HUES6 (cell line): Measurements from ENCODE around the gene APP.

Experiments used
- H3K27ac ChIP-seq: 2 replicates; pipeline ENCODE4 v1.7.0; 2013; ENCODE audit warnings: low read depth, mild to moderate bottlenecking, low read length, inconsistent platforms
- H3K27me3 ChIP-seq: 2 replicates; pipeline ENCODE4 v1.6.1; 2013; ENCODE audit warnings: low read length; ENCODE audit not compliant: control insufficient read depth, insufficient read depth
- H3K36me3 ChIP-seq: 2 replicates; pipeline ENCODE4 v1.6.1; 2013; ENCODE audit warnings: low read length; ENCODE audit not compliant: control insufficient read depth, insufficient read depth
- H3K4me1 ChIP-seq: 2 replicates; pipeline ENCODE4 v1.6.1; 2013; ENCODE audit warnings: low read length; ENCODE audit not compliant: control insufficient read depth, insufficient read depth
- H3K4me3 ChIP-seq: 2 replicates; pipeline ENCODE4 v1.5.1; 2013; ENCODE audit warnings: low read depth, low read length
- H3K9ac ChIP-seq: one replicate; pipeline ENCODE4 v1.6.1; 2013; ENCODE audit warnings: mild to moderate bottlenecking, low read length
- H3K9me3 ChIP-seq: 2 replicates; pipeline ENCODE4 v1.6.1; 2013; ENCODE audit warnings: low read depth, low read length; ENCODE audit not compliant: control insufficient read depth, insufficient read depth

The APP gene

DNA sequence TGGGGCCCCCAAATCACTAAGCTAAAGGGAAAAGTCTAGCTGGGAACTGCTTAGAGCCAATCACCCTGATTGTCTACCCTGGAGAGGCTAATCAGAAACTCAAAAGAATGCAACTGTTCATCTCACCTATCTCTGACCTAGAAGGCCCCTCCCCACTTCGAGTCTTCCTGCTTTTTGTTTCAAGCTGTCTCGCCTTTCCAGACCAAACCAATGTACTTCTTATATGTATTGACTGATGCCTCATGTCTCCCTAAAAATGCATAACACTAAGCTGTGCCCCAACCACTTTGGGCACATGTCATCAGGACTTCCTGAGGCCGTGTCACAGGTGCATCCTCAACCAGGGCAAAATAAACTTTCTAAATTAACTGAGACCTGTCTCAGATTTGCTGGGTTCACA is 209.5 kb downstream of the APP start:
- H3K27ac ChIP-seq = peak overlapping the region; percentile 49; the same call in 1 of the 2 replicates
- peak overlapping the region; percentile 23 for H3K9ac ChIP-seq
- H3K9me3 ChIP-seq = no peaks in the 10 kb centered on the region
- H3K36me3 ChIP-seq = peaks cover 55% of the 10 kb centered on the region
- H3K4me3 ChIP-seq = 0 out of 2 replicates have a peak overlapping the region, but pooled peaks have one; percentile 3
- H3K4me1 ChIP-seq = peaks cover 36% of the 10 kb centered on the region
- H3K27me3 ChIP-seq = no peaks in the 10 kb centered on the region

DNA sequence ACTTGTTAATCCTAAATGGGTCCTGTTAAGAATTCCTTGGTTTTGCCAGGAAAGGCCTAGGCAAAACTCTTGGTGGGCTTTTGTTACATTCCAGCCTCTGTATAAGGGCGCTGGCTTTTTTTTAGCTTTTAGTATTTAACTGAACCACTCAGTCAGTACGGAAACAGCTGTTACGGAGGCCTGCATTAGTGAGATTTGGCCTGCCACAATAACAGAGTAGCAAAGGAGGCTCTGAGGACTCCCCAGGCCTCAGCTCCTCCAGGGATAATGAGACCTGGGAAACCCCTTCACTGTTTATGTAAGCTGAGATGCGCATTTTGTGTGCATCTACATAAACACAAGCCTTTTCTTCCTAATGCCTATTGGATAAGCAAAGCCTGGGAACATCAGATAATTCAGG is 210.2 kb downstream of the APP start:
- Histone ChIP-seq H3K9ac (no peak overlapping the region), H3K4me1 (peaks cover 36% of the 10 kb centered on the region)

DNA sequence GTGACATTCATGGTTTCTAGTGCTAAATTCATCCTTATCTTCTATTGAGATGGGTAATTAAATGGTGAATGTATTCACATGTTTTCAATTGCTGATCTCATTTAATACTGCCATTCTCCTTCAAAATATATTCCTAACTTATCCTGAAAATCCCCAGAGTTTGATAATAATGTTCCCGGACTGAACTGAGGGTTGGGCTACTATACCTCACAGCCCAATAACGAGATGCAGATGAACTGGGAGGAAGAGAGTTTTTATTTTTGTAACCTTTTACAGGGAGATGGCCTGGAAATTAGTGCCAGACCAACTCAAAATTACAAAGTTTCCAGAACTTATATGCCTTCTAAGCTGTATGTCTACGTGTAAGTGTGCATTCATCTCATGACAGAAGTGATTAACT is 210.8 kb downstream of the APP start:
- H3K27ac ChIP-seq = peak overlapping the region; percentile 49
- peaks cover 36% of the 10 kb centered on the region for H3K4me1 ChIP-seq

More for the DNA sequence above, 210.2 kb downstream of the APP start:
- Histone ChIP-seq H3K27me3 (no peaks in the 10 kb centered on the region), H3K9me3 (no peaks in the 10 kb centered on the region), H3K4me3 (no peak overlapping the region), H3K36me3 (peaks cover 57% of the 10 kb centered on the region), H3K27ac (peak overlapping the region; percentile 49)

DNA sequence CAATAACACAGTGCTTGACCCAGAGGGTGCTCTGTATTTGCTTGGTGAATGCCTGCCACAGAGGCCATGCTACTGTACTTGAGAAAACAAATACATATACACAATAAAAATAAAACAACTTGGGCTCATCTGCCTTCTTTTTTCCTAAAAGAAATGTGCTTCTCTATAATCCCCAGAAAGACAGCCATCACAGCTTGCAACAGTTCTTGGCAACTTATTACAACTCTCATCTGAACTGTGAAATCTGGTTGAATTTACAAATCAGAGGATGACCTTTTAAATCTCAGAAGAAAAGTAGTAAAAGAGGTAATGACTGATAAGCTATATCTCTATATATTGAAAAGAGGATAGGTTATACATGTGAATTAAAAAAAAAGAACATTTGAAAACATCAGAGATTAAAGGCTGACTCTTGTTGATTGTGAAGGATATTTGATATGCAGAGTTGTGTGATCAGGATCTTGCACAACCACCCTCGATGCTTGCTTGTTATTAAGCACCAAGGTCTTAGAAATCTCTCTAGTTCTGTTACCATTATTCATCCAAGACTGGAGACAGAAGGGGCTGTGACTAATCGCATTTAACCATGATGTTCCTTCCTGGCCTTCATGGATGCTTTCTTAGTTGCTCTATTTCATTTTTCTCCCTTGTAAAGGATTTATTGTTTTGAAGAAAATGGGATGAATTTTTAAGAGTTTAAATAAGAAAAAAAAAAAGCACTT is 213.4 kb downstream of the APP start:
- H3K27me3 ChIP-seq = no peaks in the 10 kb centered on the region
- peaks cover 73% of the 10 kb centered on the region for H3K36me3 ChIP-seq
- H3K9ac ChIP-seq = no peak overlapping the region
- H3K27ac ChIP-seq = peak overlapping the region; percentile 23; the same call in 1 of the 2 replicates
- H3K9me3 ChIP-seq = no peaks in the 10 kb centered on the region
- H3K4me1 ChIP-seq = peaks cover 28% of the 10 kb centered on the region
- no peak overlapping the region for H3K4me3 ChIP-seq

More for the DNA sequence above, 210.8 kb downstream of the APP start:
- no peak overlapping the region for H3K4me3 ChIP-seq
- H3K9ac ChIP-seq = no peak overlapping the region
- H3K9me3 ChIP-seq = no peaks in the 10 kb centered on the region
- no peaks in the 10 kb centered on the region for H3K27me3 ChIP-seq
- H3K36me3 ChIP-seq = peaks cover 57% of the 10 kb centered on the region

DNA sequence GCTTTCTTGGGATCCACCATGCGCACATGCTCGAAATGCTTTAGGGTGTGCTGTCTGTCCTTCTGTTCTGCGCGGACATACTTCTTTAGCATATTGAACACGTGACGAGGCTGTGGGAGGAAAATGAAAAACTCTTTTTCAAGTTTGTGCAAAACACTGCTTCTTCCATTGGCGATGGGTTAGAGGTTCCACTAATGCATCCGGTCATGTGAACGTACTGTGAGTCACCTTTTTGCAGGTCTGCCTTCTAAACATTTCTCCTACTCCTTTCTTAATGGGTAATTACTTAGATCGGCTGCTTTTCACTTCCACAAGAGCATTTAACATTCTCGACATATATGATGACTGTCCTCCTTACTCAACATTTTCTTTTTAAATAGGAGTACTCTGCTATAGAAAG is 214.9 kb downstream of the APP start:
- Histone ChIP-seq H3K36me3 (peaks cover 86% of the 10 kb centered on the region), H3K9me3 (no peaks in the 10 kb centered on the region), H3K27me3 (no peaks in the 10 kb centered on the region), H3K4me3 (no peak overlapping the region), H3K4me1 (peaks cover 14% of the 10 kb centered on the region), H3K9ac (no peak overlapping the region), H3K27ac (no peak overlapping the region)

DNA sequence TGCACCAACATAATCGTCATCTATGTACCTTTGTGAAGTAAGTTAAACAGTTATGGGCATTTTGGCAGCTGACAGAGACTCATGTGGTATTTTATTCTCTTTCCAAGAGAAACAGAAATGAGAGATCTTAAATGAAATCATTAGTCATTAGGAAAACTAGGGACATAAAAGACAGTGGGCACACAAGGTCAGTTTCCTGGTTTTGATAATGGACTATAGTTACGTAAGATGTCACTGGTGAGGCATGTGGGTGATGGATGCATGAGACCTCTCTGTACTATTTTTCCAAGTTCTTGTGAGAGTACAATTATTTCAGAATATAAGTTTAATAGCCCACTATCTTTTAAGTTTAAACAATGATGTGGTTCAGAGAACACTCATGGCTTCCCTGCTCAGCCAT is 216.9 kb downstream of the APP start:
- Histone ChIP-seq H3K9me3 (no peaks in the 10 kb centered on the region), H3K27ac (no peak overlapping the region), H3K4me1 (no peaks in the 10 kb centered on the region), H3K27me3 (no peaks in the 10 kb centered on the region), H3K36me3 (peaks cover 84% of the 10 kb centered on the region), H3K4me3 (no peak overlapping the region), H3K9ac (no peak overlapping the region)

DNA sequence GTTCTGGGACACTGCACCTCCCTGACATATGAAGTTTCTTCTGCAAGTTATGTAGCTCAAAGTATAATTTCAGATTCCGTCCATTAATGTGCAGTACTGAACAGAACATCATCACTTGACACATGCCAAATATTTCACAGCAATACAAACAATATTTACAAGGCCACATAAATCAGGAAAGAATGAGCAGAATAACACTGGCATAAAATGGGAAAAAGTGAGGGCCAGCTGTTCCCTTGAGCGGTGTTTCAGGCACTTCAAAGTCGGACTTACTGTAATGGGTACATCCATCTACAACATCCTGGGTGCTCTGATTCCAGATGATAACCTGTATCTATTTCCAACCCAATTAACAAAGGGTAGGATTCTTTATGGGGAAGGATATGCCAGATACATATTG is 217.4 kb downstream of the APP start:
- H3K4me3 ChIP-seq = no peak overlapping the region
- no peaks in the 10 kb centered on the region for H3K27me3 ChIP-seq
- H3K9me3 ChIP-seq = no peaks in the 10 kb centered on the region
- no peak overlapping the region for H3K27ac ChIP-seq
- peaks cover 82% of the 10 kb centered on the region for H3K36me3 ChIP-seq
- H3K9ac ChIP-seq = no peak overlapping the region
- no peaks in the 10 kb centered on the region for H3K4me1 ChIP-seq

DNA sequence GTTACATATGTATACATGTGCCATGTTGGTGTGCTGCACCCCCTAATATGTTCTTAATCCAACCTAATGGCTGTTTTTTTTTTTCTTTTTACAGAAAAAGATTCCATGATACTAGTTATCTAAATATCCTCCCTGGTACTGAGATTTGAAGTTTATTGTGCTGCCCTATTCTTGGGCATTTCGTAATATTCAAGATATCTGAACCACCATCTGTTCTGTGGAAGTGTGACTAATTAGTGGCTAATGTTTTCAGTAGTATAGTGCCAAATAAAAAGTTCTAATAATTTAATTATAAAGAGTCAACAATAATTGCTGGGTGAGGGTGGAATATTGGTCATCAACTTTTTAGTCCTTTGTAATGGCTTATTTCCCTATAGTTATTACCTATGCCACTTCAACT is 218.3 kb downstream of the APP start:
- Histone ChIP-seq H3K27ac (no peak overlapping the region), H3K9me3 (no peaks in the 10 kb centered on the region), H3K36me3 (peaks cover 77% of the 10 kb centered on the region), H3K4me3 (no peak overlapping the region), H3K9ac (no peak overlapping the region), H3K4me1 (no peaks in the 10 kb centered on the region), H3K27me3 (no peaks in the 10 kb centered on the region)

DNA sequence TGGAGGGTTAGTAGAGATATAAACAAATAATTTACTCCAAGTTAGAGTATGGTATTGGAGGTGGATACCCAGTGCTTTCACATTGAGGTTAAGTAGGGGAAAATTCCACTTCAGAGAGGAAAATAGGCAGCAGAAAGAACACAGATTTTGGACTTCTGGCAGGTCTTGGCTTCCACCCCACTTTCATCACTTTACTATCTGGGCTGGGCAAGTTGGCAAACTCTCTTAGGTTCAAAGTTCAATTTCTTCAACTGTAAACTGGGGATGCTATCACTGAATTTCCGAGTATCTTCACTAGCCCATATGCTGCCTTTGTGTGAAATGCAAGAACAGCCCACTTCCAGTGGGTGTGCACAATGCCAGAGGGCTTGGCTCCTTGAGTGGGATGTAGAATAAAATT is 220.9 kb downstream of the APP start:
- H3K4me1 ChIP-seq = no peaks in the 10 kb centered on the region
- peaks cover 64% of the 10 kb centered on the region for H3K36me3 ChIP-seq
- H3K27ac ChIP-seq = no peak overlapping the region
- H3K27me3 ChIP-seq = no peaks in the 10 kb centered on the region
- no peak overlapping the region for H3K4me3 ChIP-seq
- no peaks in the 10 kb centered on the region; the same call in 1 of the 2 replicates for H3K9me3 ChIP-seq
- H3K9ac ChIP-seq = no peak overlapping the region

DNA sequence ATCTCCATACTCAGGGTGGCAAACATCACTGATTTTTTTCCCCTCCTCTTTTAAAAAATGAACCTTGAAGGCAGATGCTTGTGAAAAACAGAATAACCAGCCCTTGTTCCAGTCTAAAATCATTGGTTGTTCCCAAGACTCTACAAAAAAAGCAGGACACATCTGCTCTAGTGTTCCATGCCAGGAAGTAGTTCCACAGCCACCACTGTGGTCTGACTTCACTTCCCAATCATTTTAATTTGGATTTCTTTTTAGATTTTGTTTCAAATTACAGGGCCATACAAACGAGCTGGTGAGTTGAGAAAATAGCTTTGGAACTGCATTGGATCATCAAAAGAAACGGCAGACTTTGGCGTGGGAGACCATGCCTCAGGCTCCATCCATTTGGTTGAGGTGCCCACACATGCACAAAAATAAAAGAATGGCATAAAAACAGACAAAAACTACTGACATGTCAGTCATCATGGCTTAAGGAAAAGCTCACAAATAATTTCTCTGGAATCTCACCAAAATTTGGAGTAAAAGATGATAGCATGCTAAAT is 225.8 kb downstream of the APP start:
- Histone ChIP-seq H3K9me3 (no peaks in the 10 kb centered on the region; the same call in 1 of the 2 replicates), H3K4me1 (peaks cover 4% of the 10 kb centered on the region; the same call in 1 of the 2 replicates), H3K9ac (no peak overlapping the region), H3K27ac (no peak overlapping the region), H3K36me3 (peaks cover 31% of the 10 kb centered on the region), H3K4me3 (no peak overlapping the region), H3K27me3 (no peaks in the 10 kb centered on the region)

DNA sequence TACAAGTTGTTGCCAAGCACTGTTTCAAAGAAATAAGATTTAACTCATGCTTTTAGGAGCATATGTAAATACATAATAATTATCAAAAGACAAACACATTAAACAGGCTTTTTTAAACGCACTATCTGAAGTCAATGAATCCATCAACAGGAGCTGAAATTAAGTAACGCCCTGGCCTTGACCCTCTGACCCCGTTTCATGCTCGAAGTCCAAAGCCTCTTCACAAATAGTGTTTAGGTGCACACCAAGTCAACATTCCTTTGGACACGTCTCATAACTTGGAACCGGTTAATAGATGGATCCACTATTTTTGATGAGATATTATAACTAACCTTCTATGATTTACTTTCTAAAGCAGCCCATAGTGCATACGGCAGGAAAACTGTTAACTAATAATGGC is 226.5 kb downstream of the APP start:
- H3K36me3 ChIP-seq = peaks cover 29% of the 10 kb centered on the region
- no peaks in the 10 kb centered on the region; the same call in 1 of the 2 replicates for H3K9me3 ChIP-seq
- no peak overlapping the region for H3K27ac ChIP-seq
- H3K9ac ChIP-seq = no peak overlapping the region
- no peak overlapping the region for H3K4me3 ChIP-seq
- peaks cover 10% of the 10 kb centered on the region; the same call in 1 of the 2 replicates for H3K4me1 ChIP-seq
- H3K27me3 ChIP-seq = no peaks in the 10 kb centered on the region
